Jurkat, Clone E6-1 (cell line): ENCODE data around the gene FAM120AOS.

Experiments
- DNase-seq: peaks from one replicate; pipeline ENCODE4 v3.0.0-alpha.2; 2011; ENCODE audit warnings: low read depth, low spot score
- H3K4me3 ChIP-seq: 2 replicates; pipeline ENCODE4 v1.5.1; 2011; ENCODE audit warnings: mild to moderate bottlenecking, low read length, control low read depth, moderate library complexity

The FAM120AOS gene

GRCh38 chr9:93468763-93469456 lies 15.5 kb upstream of the FAM120AOS start:
- DNase-seq: no peak
- no peak overlapping the region for H3K4me3 ChIP-seq

GRCh38 chr9:93467462-93467861 lies 14.1 kb upstream of the FAM120AOS start:
- no peak for DNase-seq
- no peak overlapping the region for H3K4me3 ChIP-seq

GRCh38 chr9:93467062-93467416 lies 13.7 kb upstream of the FAM120AOS start:
- no peak overlapping the region for H3K4me3 ChIP-seq
- no peak for DNase-seq

- no peak for DNase-seq
- no peak overlapping the region; the same call in 1 of the 2 replicates for H3K4me3 ChIP-seq
Measured at GRCh38 chr9:93466416-93467061, 13.2 kb upstream of the FAM120AOS start.

- no peak overlapping the region for H3K4me3 ChIP-seq
- no peak for DNase-seq
Measured at GRCh38 chr9:93465855-93466254, 12.5 kb upstream of the FAM120AOS start.

GRCh38 chr9:93464876-93465275 lies 11.5 kb upstream of the FAM120AOS start:
- DNase-seq: no peak
- H3K4me3 ChIP-seq: no peak overlapping the region

- H3K4me3 ChIP-seq: no peak overlapping the region
- DNase-seq: no peak
Measured at GRCh38 chr9:93464395-93464794, 11.0 kb upstream of the FAM120AOS start.

- peak; percentile 65 for DNase-seq
- peak overlapping the region; percentile 28 for H3K4me3 ChIP-seq
Measured at GRCh38 chr9:93463638-93464248, 10.4 kb upstream of the FAM120AOS start.

GRCh38 chr9:93461821-93462220 lies 8.4 kb upstream of the FAM120AOS start:
- no peak for DNase-seq
- H3K4me3 ChIP-seq: no peak overlapping the region

GRCh38 chr9:93461414-93461743 lies 8.0 kb upstream of the FAM120AOS start:
- H3K4me3 ChIP-seq: no peak overlapping the region
- no peak for DNase-seq

GRCh38 chr9:93460689-93461413 lies 7.5 kb upstream of the FAM120AOS start:
- peak; percentile 62 for DNase-seq
- no peak overlapping the region for H3K4me3 ChIP-seq

- H3K4me3 ChIP-seq: no peak overlapping the region
- no peak for DNase-seq
Measured at GRCh38 chr9:93459432-93459847, 6.1 kb upstream of the FAM120AOS start.

- DNase-seq: no peak
- no peak overlapping the region for H3K4me3 ChIP-seq
Measured at GRCh38 chr9:93458712-93459111, 5.3 kb upstream of the FAM120AOS start.

GRCh38 chr9:93457006-93457405 lies 3.6 kb upstream of the FAM120AOS start:
- no peak overlapping the region for H3K4me3 ChIP-seq
- no peak for DNase-seq

GRCh38 chr9:93456504-93456903 lies 3.1 kb upstream of the FAM120AOS start:
- no peak overlapping the region for H3K4me3 ChIP-seq
- peak; percentile 62 for DNase-seq

- H3K4me3 ChIP-seq: no peak overlapping the region
- no peak for DNase-seq
Measured at GRCh38 chr9:93456022-93456421, 2.6 kb upstream of the FAM120AOS start.

GRCh38 chr9:93452710-93453046 lies 703 bp downstream of the FAM120AOS start:
- DNase-seq: no peak
- H3K4me3 ChIP-seq: peak overlapping the region; percentile 86

GRCh38 chr9:93451849-93452709 lies 1.3 kb downstream of the FAM120AOS start:
- H3K4me3 ChIP-seq: peak overlapping the region; percentile 86
- no peak for DNase-seq
